ENCODE results near the gene FBF1.

DNA sequence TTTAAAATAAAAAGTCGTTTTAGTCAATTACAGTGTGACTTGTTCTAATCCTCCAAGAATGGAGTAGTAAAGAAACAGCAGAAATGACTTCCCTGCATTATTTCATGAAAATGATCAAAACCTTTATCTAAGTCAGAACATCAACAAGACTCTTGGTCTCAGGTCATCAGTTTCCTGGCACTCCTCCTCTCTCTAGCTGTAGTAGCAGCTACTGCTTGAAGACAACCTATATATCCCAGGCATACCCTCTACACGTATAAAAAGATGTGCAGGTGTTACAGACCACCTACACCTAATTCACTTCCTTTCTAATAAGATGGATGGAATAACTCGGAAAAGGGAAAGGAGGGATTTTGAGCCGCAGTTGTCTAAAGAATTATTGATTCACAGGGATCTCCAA is 1.6 kb upstream of the FBF1 start:
- TF ChIP-seq ZNF780A (CRISPR knock-in tag; IDR thresholded peaks at IDR 0.05) = no peak
- TF ChIP-seq NONO (IDR thresholded peaks at IDR 0.05; ENCODE audit: low read depth in 2 of 2, low read length in 1 of 2) = no peak
- TF ChIP-seq RFX5 (IDR thresholded peaks at IDR 0.05; ENCODE audit: low read depth, low read length) = no peak
- TF ChIP-seq POLR2B (IDR thresholded peaks at IDR 0.05; ENCODE audit: low read depth, partially characterized antibody) = no peak
- TF ChIP-seq RBBP5 (IDR thresholded peaks at IDR 0.05; ENCODE audit: borderline replicate concordance, insufficient read depth, low read length, poor library complexity, severe bottlenecking) = no peak
- no peak for TF ChIP-seq ZNF785 (CRISPR knock-in tag; IDR thresholded peaks at IDR 0.05)
- TF ChIP-seq NR1H2 (CRISPR knock-in tag; IDR thresholded peaks at IDR 0.05) = no peak
- no peak for TF ChIP-seq CTCF (IDR thresholded peaks at IDR 0.05 in 2 of 3, conservative IDR thresholded peaks at IDR 0.05 in 1 of 3; ENCODE audit: insufficient read depth in 2 of 3, low read depth in 1 of 3, low read length in 3 of 3)
